ENCODE results near the gene CIAO1. TPM values are rescaled to one million over a fixed set of nuclear protein-coding genes. Genes with fewer than 3 reads are reported as not detected.

CIAO1 gene
- total RNA-seq, 1 experiment from 2014 or later, result 82.8 TPM

DNA sequence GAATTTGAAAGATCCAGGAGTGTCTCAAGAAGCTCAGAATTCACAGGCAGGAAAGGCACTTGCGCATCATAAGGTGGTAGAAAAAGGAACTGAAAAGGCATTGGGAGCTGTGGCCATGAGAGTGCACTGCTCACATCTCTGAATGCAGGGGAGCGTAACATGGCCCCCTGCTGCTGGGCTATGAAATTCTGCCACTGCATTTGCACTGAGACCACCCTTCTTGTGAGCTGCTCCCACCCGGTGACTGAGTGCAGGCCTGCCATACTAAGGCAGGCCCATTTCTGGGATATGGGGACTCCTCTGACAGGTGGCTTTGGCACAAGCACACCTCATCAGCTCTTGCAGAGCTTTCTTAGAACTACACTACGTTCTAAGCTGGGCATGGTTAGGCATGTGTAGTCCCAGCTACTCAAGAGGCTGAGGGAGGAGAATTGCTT lies 32.1 kb upstream of the CIAO1 start:
- no peak for ATAC-seq

More for the DNA sequence above, 32.1 kb upstream of the CIAO1 start:
- TF ChIP-seq, protein P1, sequence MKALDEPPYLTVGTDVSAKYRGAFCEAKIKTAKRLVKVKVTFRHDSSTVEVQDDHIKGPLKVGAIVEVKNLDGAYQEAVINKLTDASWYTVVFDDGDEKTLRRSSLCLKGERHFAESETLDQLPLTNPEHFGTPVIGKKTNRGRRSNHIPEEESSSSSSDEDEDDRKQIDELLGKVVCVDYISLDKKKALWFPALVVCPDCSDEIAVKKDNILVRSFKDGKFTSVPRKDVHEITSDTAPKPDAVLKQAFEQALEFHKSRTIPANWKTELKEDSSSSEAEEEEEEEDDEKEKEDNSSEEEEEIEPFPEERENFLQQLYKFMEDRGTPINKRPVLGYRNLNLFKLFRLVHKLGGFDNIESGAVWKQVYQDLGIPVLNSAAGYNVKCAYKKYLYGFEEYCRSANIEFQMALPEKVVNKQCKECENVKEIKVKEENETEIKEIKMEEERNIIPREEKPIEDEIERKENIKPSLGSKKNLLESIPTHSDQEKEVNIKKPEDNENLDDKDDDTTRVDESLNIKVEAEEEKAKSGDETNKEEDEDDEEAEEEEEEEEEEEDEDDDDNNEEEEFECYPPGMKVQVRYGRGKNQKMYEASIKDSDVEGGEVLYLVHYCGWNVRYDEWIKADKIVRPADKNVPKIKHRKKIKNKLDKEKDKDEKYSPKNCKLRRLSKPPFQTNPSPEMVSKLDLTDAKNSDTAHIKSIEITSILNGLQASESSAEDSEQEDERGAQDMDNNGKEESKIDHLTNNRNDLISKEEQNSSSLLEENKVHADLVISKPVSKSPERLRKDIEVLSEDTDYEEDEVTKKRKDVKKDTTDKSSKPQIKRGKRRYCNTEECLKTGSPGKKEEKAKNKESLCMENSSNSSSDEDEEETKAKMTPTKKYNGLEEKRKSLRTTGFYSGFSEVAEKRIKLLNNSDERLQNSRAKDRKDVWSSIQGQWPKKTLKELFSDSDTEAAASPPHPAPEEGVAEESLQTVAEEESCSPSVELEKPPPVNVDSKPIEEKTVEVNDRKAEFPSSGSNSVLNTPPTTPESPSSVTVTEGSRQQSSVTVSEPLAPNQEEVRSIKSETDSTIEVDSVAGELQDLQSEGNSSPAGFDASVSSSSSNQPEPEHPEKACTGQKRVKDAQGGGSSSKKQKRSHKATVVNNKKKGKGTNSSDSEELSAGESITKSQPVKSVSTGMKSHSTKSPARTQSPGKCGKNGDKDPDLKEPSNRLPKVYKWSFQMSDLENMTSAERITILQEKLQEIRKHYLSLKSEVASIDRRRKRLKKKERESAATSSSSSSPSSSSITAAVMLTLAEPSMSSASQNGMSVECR (CRISPR knock-in tag; IDR thresholded peaks at IDR 0.05; ENCODE audit: borderline replicate concordance), result no peak
- TF ChIP-seq, protein P2, sequence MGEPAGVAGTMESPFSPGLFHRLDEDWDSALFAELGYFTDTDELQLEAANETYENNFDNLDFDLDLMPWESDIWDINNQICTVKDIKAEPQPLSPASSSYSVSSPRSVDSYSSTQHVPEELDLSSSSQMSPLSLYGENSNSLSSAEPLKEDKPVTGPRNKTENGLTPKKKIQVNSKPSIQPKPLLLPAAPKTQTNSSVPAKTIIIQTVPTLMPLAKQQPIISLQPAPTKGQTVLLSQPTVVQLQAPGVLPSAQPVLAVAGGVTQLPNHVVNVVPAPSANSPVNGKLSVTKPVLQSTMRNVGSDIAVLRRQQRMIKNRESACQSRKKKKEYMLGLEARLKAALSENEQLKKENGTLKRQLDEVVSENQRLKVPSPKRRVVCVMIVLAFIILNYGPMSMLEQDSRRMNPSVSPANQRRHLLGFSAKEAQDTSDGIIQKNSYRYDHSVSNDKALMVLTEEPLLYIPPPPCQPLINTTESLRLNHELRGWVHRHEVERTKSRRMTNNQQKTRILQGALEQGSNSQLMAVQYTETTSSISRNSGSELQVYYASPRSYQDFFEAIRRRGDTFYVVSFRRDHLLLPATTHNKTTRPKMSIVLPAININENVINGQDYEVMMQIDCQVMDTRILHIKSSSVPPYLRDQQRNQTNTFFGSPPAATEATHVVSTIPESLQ (CRISPR knock-in tag; IDR thresholded peaks at IDR 0.05), result no peak
- no peak for TF ChIP-seq TEAD4 (CRISPR knock-in tag; IDR thresholded peaks at IDR 0.05)
- TF ChIP-seq, protein P3, sequence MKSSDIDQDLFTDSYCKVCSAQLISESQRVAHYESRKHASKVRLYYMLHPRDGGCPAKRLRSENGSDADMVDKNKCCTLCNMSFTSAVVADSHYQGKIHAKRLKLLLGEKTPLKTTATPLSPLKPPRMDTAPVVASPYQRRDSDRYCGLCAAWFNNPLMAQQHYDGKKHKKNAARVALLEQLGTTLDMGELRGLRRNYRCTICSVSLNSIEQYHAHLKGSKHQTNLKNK (CRISPR knock-in tag; IDR thresholded peaks at IDR 0.05), result no peak
- TF ChIP-seq, protein P4, sequence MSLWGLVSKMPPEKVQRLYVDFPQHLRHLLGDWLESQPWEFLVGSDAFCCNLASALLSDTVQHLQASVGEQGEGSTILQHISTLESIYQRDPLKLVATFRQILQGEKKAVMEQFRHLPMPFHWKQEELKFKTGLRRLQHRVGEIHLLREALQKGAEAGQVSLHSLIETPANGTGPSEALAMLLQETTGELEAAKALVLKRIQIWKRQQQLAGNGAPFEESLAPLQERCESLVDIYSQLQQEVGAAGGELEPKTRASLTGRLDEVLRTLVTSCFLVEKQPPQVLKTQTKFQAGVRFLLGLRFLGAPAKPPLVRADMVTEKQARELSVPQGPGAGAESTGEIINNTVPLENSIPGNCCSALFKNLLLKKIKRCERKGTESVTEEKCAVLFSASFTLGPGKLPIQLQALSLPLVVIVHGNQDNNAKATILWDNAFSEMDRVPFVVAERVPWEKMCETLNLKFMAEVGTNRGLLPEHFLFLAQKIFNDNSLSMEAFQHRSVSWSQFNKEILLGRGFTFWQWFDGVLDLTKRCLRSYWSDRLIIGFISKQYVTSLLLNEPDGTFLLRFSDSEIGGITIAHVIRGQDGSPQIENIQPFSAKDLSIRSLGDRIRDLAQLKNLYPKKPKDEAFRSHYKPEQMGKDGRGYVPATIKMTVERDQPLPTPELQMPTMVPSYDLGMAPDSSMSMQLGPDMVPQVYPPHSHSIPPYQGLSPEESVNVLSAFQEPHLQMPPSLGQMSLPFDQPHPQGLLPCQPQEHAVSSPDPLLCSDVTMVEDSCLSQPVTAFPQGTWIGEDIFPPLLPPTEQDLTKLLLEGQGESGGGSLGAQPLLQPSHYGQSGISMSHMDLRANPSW (CRISPR knock-in tag; conservative IDR thresholded peaks at IDR 0.05; ENCODE audit: low read depth), result no peak
- no peak for TF ChIP-seq PRRX2 (CRISPR knock-in tag; IDR thresholded peaks at IDR 0.05)
- no peak for TF ChIP-seq EMX1 (CRISPR knock-in tag; IDR thresholded peaks at IDR 0.05)
- TF ChIP-seq, protein P5, sequence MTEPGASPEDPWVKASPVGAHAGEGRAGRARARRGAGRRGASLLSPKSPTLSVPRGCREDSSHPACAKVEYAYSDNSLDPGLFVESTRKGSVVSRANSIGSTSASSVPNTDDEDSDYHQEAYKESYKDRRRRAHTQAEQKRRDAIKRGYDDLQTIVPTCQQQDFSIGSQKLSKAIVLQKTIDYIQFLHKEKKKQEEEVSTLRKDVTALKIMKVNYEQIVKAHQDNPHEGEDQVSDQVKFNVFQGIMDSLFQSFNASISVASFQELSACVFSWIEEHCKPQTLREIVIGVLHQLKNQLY (CRISPR knock-in tag; IDR thresholded peaks at IDR 0.05), result no peak
- TF ChIP-seq SOX15 (CRISPR knock-in tag; IDR thresholded peaks at IDR 0.05), result no peak
- TF ChIP-seq SMAD3 (CRISPR knock-in tag; IDR thresholded peaks at IDR 0.05; ENCODE audit: borderline replicate concordance), result no peak
- TF ChIP-seq NR2C2 (CRISPR knock-in tag; IDR thresholded peaks at IDR 0.05), result no peak
- no peak for TF ChIP-seq FOXP1 (CRISPR knock-in tag; IDR thresholded peaks at IDR 0.05; ENCODE audit: borderline replicate concordance)
- TF ChIP-seq RORB (CRISPR knock-in tag; IDR thresholded peaks at IDR 0.05), result no peak
- no peak for TF ChIP-seq KAT7 (CRISPR knock-in tag; IDR thresholded peaks at IDR 0.05; ENCODE audit: borderline replicate concordance)
- TF ChIP-seq, protein P6, sequence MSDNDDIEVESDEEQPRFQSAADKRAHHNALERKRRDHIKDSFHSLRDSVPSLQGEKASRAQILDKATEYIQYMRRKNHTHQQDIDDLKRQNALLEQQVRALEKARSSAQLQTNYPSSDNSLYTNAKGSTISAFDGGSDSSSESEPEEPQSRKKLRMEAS (CRISPR knock-in tag; IDR thresholded peaks at IDR 0.05), result no peak
- TF ChIP-seq ZNF121 (CRISPR knock-in tag; IDR thresholded peaks at IDR 0.05), result no peak
- no peak for TF ChIP-seq OVOL2 (CRISPR knock-in tag; IDR thresholded peaks at IDR 0.05; ENCODE audit: borderline replicate concordance)
- TF ChIP-seq CBFB (CRISPR knock-in tag; IDR thresholded peaks at IDR 0.05; ENCODE audit: low read depth), result no peak
- TF ChIP-seq, protein P7, sequence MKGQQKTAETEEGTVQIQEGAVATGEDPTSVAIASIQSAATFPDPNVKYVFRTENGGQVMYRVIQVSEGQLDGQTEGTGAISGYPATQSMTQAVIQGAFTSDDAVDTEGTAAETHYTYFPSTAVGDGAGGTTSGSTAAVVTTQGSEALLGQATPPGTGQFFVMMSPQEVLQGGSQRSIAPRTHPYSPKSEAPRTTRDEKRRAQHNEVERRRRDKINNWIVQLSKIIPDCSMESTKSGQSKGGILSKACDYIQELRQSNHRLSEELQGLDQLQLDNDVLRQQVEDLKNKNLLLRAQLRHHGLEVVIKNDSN (CRISPR knock-in tag; IDR thresholded peaks at IDR 0.05), result no peak
- POLR2A ChIA-PET, result interaction anchor here (0.5 kb wide), 1 partner anchor 302 kb away, joined by 3 read pairs; no protein-coding TSS in a partner anchor
- Mint-ChIP-seq H3K4me1 (peaks cover 5% of the 10 kb centered on the region; the same call in 1 of the 2 replicates), H3K9me3 (no peaks in the 10 kb centered on the region), H3K4me3 (no peak overlapping the region), H3K27me3 (ENCODE audit: low read depth) (no peaks in the 10 kb centered on the region), H3K36me3 (no peaks in the 10 kb centered on the region), H3K27ac (no peak overlapping the region)
- DNase-seq (ENCODE audit: low spot score), result no peak
- CTCF ChIA-PET, result interaction anchor here (1.3 to 2.1 kb wide), 4 partner anchors 59 to 117 kb away, joined by 4 to 7 read pairs (median 4); partner anchors contain the start of gene ASTL

All from WTC11 (cell line).